ENCODE results near the gene SERPINA4.

The SERPINA4 gene

DNA sequence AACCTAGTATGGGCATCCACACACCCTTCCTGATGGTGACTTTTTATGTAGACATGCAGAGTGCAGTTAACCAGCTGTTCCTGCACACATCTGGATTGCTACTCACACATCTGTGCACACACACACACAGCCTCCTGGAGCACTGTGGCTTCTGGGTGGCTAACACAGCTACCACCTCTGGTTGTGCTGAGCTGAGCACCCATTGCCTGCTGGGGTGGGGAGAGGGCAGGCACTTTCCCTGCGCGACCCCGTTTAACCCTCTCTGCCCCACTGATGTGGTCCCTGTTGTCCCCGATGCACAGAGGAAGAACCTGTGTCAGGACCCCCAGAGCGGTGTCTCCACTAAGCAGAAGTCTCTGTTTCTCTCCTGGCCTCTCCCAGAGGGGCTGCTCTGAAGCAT lies 36.5 kb downstream of the SERPINA4 start:
- Histone ChIP-seq H2AK5ac (ENCODE audit: low read length) (no peak overlapping the region), H3K27me3 (ENCODE audit: insufficient read depth, low read length, poor library complexity) (no peaks in the 10 kb centered on the region), H3K4ac (ENCODE audit: low read depth, low read length) (no peak overlapping the region), H4K5ac (ENCODE audit: low read length) (no peak overlapping the region), H3K18ac (ENCODE audit: low read length) (no peak overlapping the region), H2BK5ac (ENCODE audit: low read length) (no peak overlapping the region), H3K4me2 (ENCODE audit: low read length) (no peak overlapping the region), H3K56ac (ENCODE audit: low read length) (no peak overlapping the region), H2BK15ac (replicated peaks; ENCODE audit: low read depth) (no peak overlapping the region), H3K36me3 (ENCODE audit: control insufficient read depth, insufficient read depth, low read length) (no peaks in the 10 kb centered on the region), H3K4me1 (ENCODE audit: control insufficient read depth, low read depth, low read length) (no peaks in the 10 kb centered on the region), H3K79me2 (ENCODE audit: control insufficient read depth, insufficient read depth, low read length) (no peaks in the 10 kb centered on the region), H3K27ac (ENCODE audit: low read depth, low read length) (no peak overlapping the region), H2BK120ac (ENCODE audit: low read depth, low read length) (no peak overlapping the region), H3K79me1 (ENCODE audit: low read length) (no peaks in the 10 kb centered on the region), H3K9ac (ENCODE audit: low read length) (no peak overlapping the region), H3K4me3 (ENCODE audit: low read length) (no peak overlapping the region), H3K23ac (ENCODE audit: low read length) (no peak overlapping the region), H4K8ac (ENCODE audit: low read depth, low read length) (no peak overlapping the region)
- WGBS (ENCODE audit: extremely low coverage, insufficient coverage, low lambda C conversion rate): no CpG with 5 or more reads among the region's 5 CpGs
- DNase-seq: no peak

DNA sequence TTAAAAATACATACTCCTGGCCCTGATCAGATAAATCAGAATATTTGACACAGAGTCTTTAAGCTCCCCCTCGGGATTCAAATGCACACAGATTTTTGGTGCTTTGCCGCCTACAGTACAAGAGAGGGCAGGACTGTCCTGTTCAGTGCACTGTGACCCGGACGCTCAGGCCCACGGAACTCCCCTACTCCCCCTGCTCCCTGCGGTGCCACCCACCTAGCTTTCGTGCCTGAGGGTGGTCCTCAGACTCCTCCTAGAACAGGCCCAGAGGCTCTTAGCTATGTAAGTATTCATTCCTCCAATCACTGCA lies 37.2 kb downstream of the SERPINA4 start:
- Histone ChIP-seq H4K5ac (ENCODE audit: low read length) (no peak overlapping the region), H2BK120ac (ENCODE audit: low read depth, low read length) (no peak overlapping the region), H3K4ac (ENCODE audit: low read depth, low read length) (no peak overlapping the region), H2BK15ac (replicated peaks; ENCODE audit: low read depth) (no peak overlapping the region), H3K79me2 (ENCODE audit: control insufficient read depth, insufficient read depth, low read length) (no peaks in the 10 kb centered on the region), H3K27ac (ENCODE audit: low read depth, low read length) (no peak overlapping the region), H3K4me1 (ENCODE audit: control insufficient read depth, low read depth, low read length) (no peaks in the 10 kb centered on the region), H3K79me1 (ENCODE audit: low read length) (no peaks in the 10 kb centered on the region), H3K36me3 (ENCODE audit: control insufficient read depth, insufficient read depth, low read length) (no peaks in the 10 kb centered on the region), H4K8ac (ENCODE audit: low read depth, low read length) (no peak overlapping the region), H2AK5ac (ENCODE audit: low read length) (no peak overlapping the region), H3K56ac (ENCODE audit: low read length) (no peak overlapping the region), H3K23ac (ENCODE audit: low read length) (no peak overlapping the region), H3K27me3 (ENCODE audit: insufficient read depth, low read length, poor library complexity) (no peaks in the 10 kb centered on the region), H3K4me2 (ENCODE audit: low read length) (no peak overlapping the region), H3K18ac (ENCODE audit: low read length) (no peak overlapping the region), H2BK5ac (ENCODE audit: low read length) (no peak overlapping the region), H3K9ac (ENCODE audit: low read length) (no peak overlapping the region), H3K4me3 (ENCODE audit: low read length) (no peak overlapping the region)
- no CpG with 5 or more reads among the region's 7 CpGs for WGBS (ENCODE audit: extremely low coverage, insufficient coverage, low lambda C conversion rate)
- DNase-seq: no peak

DNA sequence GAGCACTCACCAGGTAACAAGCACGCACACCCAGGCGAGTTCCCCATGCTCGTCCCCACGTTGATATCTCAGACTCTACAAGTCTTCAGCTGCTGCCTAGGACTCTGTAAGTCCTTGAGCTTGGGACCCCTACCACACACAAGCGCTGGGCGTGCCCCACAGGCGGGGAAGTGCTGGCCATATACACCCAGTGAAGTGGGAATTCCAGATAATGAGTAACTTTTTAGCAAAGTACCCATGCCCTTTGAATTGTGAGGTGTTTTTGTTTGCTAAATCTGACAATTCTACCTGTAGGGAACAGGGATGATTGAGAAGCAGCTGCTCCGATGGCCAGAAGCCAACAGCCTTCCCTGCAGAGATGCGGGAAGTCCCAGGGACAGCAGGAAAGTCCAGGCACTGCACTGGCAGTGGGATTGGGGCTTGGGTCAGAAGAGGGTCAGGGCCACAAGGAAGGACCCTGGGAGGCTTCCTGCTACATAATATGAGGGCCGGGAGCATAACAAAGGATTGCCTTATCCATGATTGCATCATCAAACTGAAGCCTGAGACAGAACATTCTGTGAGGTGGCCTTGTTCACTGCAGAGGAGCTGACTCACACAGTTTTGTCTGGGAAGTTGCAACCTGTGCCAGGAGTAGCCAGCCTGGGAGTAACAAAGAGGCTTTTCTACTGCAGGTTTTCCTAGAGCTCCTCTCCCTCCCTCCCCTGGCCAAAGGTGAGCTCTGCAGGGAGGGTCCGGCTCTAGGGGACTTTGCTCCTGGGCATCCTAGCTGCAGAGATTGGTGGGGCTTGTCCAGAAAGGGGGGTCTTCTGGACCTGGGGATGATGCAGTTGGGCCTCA lies 37.8 kb downstream of the SERPINA4 start:
- H2BK15ac ChIP-seq (replicated peaks; ENCODE audit: low read depth): no peak overlapping the region
- no peaks in the 10 kb centered on the region for H3K27me3 ChIP-seq (ENCODE audit: insufficient read depth, low read length, poor library complexity)
- no peak overlapping the region for H2BK120ac ChIP-seq (ENCODE audit: low read depth, low read length)
- H3K79me2 ChIP-seq (ENCODE audit: control insufficient read depth, insufficient read depth, low read length): no peaks in the 10 kb centered on the region
- H4K8ac ChIP-seq (ENCODE audit: low read depth, low read length): no peak overlapping the region
- no peak overlapping the region for H4K5ac ChIP-seq (ENCODE audit: low read length)
- no peaks in the 10 kb centered on the region for H3K36me3 ChIP-seq (ENCODE audit: control insufficient read depth, insufficient read depth, low read length)
- no CpG with 5 or more reads among the region's 11 CpGs for WGBS (ENCODE audit: extremely low coverage, insufficient coverage, low lambda C conversion rate)
- H3K27ac ChIP-seq (ENCODE audit: low read depth, low read length): no peak overlapping the region
- no peaks in the 10 kb centered on the region for H3K4me1 ChIP-seq (ENCODE audit: control insufficient read depth, low read depth, low read length)
- H3K23ac ChIP-seq (ENCODE audit: low read length): no peak overlapping the region
- no peak overlapping the region for H3K56ac ChIP-seq (ENCODE audit: low read length)
- no peak overlapping the region for H3K4me3 ChIP-seq (ENCODE audit: low read length)
- H3K4me2 ChIP-seq (ENCODE audit: low read length): no peak overlapping the region
- H3K79me1 ChIP-seq (ENCODE audit: low read length): no peaks in the 10 kb centered on the region
- no peak overlapping the region for H2BK5ac ChIP-seq (ENCODE audit: low read length)
- H3K9ac ChIP-seq (ENCODE audit: low read length): no peak overlapping the region
- DNase-seq: peak; percentile 76
- no peak overlapping the region for H3K18ac ChIP-seq (ENCODE audit: low read length)
- H2AK5ac ChIP-seq (ENCODE audit: low read length): no peak overlapping the region
- H3K4ac ChIP-seq (ENCODE audit: low read depth, low read length): no peak overlapping the region

DNA sequence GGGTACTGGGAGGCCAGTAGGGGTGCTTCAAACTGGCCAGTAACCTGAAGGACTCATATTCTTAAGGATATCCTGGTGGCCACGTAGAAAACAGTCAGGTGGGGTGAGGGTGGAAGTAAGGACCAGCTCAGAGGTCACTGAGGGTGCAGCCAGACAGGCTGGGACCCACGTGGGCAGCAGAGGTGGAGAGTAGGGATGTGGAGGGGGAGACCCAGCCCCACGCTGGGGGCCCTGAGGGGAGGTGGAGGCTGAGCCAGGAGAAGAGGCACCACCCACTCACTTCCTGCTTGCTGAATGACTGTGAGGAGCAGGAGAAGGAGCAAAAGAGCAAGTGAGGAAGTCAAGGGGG lies 38.4 kb downstream of the SERPINA4 start:
- no peaks in the 10 kb centered on the region for H3K27me3 ChIP-seq (ENCODE audit: insufficient read depth, low read length, poor library complexity)
- H2BK5ac ChIP-seq (ENCODE audit: low read length): no peak overlapping the region
- no peaks in the 10 kb centered on the region for H3K36me3 ChIP-seq (ENCODE audit: control insufficient read depth, insufficient read depth, low read length)
- no peaks in the 10 kb centered on the region for H3K4me1 ChIP-seq (ENCODE audit: control insufficient read depth, low read depth, low read length)
- no CpG with 5 or more reads among the region's 3 CpGs for WGBS (ENCODE audit: extremely low coverage, insufficient coverage, low lambda C conversion rate)
- H3K4me2 ChIP-seq (ENCODE audit: low read length): no peak overlapping the region
- no peak overlapping the region for H2BK15ac ChIP-seq (replicated peaks; ENCODE audit: low read depth)
- H3K9ac ChIP-seq (ENCODE audit: low read length): no peak overlapping the region
- H3K18ac ChIP-seq (ENCODE audit: low read length): no peak overlapping the region
- no peak overlapping the region for H3K56ac ChIP-seq (ENCODE audit: low read length)
- no peak overlapping the region for H3K4me3 ChIP-seq (ENCODE audit: low read length)
- H4K5ac ChIP-seq (ENCODE audit: low read length): no peak overlapping the region
- H3K79me1 ChIP-seq (ENCODE audit: low read length): no peaks in the 10 kb centered on the region
- H3K27ac ChIP-seq (ENCODE audit: low read depth, low read length): no peak overlapping the region
- H2AK5ac ChIP-seq (ENCODE audit: low read length): no peak overlapping the region
- no peak overlapping the region for H3K23ac ChIP-seq (ENCODE audit: low read length)
- no peaks in the 10 kb centered on the region for H3K79me2 ChIP-seq (ENCODE audit: control insufficient read depth, insufficient read depth, low read length)
- no peak overlapping the region for H3K4ac ChIP-seq (ENCODE audit: low read depth, low read length)
- no peak for DNase-seq
- H2BK120ac ChIP-seq (ENCODE audit: low read depth, low read length): no peak overlapping the region
- H4K8ac ChIP-seq (ENCODE audit: low read depth, low read length): no peak overlapping the region

DNA sequence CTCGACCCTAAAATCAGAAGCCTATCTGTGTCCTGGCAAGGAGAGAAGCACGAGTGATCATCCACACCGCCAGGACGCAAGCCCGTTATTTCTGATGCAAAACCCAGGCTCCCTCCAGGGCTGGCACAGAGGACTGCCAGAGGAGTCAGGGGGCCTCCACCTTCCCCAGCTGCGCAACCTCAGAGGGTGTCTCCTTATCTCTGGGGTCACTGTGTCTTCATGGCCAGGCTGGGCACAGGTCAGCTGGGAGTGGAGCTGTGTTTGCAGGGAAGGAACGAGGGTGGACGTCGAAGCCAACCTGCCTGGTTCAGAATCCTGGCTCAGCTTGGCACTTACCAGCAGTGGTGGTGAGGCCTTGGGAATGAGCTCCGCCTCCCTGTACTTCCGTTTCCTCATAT lies 38.9 kb downstream of the SERPINA4 start:
- WGBS (ENCODE audit: extremely low coverage, insufficient coverage, low lambda C conversion rate): no CpG with 5 or more reads among the region's 11 CpGs
- H4K8ac ChIP-seq (ENCODE audit: low read depth, low read length): no peak overlapping the region
- no peak overlapping the region for H4K5ac ChIP-seq (ENCODE audit: low read length)
- H3K4me1 ChIP-seq (ENCODE audit: control insufficient read depth, low read depth, low read length): no peaks in the 10 kb centered on the region
- no peak overlapping the region for H3K18ac ChIP-seq (ENCODE audit: low read length)
- H3K23ac ChIP-seq (ENCODE audit: low read length): no peak overlapping the region
- no peak for DNase-seq
- no peak overlapping the region for H3K4me2 ChIP-seq (ENCODE audit: low read length)
- H2BK15ac ChIP-seq (replicated peaks; ENCODE audit: low read depth): no peak overlapping the region
- H3K36me3 ChIP-seq (ENCODE audit: control insufficient read depth, insufficient read depth, low read length): no peaks in the 10 kb centered on the region
- no peaks in the 10 kb centered on the region for H3K27me3 ChIP-seq (ENCODE audit: insufficient read depth, low read length, poor library complexity)
- H3K79me2 ChIP-seq (ENCODE audit: control insufficient read depth, insufficient read depth, low read length): no peaks in the 10 kb centered on the region
- H3K4me3 ChIP-seq (ENCODE audit: low read length): no peak overlapping the region
- H3K56ac ChIP-seq (ENCODE audit: low read length): no peak overlapping the region
- H3K79me1 ChIP-seq (ENCODE audit: low read length): no peaks in the 10 kb centered on the region
- no peak overlapping the region for H2AK5ac ChIP-seq (ENCODE audit: low read length)
- H3K4ac ChIP-seq (ENCODE audit: low read depth, low read length): no peak overlapping the region
- H3K9ac ChIP-seq (ENCODE audit: low read length): no peak overlapping the region
- H3K27ac ChIP-seq (ENCODE audit: low read depth, low read length): no peak overlapping the region
- no peak overlapping the region for H2BK120ac ChIP-seq (ENCODE audit: low read depth, low read length)
- H2BK5ac ChIP-seq (ENCODE audit: low read length): no peak overlapping the region

DNA sequence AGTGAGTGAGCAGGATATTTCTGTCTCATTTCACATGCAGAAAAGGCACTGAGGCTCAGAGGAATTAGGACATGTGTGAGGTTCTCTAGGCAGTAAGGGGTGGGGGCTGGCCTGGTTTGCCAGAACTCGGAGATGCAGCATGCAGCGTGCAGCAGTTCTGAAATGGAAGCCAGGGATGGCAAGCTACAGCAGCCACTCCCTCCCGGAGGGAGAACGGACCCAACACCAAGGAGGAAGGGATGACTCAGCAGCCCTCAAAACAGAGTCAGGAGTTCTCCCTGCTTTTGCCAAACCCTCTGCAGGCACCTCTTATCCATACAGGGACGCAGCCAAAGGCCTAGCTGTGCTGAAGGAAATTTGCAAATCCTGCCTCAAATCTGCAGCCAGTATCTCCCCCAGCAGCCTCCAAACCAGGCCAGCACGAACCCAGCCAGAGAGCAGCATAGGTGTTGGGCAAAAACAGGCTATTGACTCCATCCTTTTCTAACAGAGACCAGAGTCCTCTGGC lies 40.7 kb downstream of the SERPINA4 start:
- H2BK5ac ChIP-seq (ENCODE audit: low read length): no peak overlapping the region
- H3K79me2 ChIP-seq (ENCODE audit: control insufficient read depth, insufficient read depth, low read length): no peaks in the 10 kb centered on the region
- no peak overlapping the region for H2AK5ac ChIP-seq (ENCODE audit: low read length)
- H3K18ac ChIP-seq (ENCODE audit: low read length): no peak overlapping the region
- H3K4me2 ChIP-seq (ENCODE audit: low read length): no peak overlapping the region
- H3K27me3 ChIP-seq (ENCODE audit: insufficient read depth, low read length, poor library complexity): no peaks in the 10 kb centered on the region
- peak overlapping the region; percentile 22 for H3K56ac ChIP-seq (ENCODE audit: low read length)
- no peaks in the 10 kb centered on the region for H3K4me1 ChIP-seq (ENCODE audit: control insufficient read depth, low read depth, low read length)
- peak overlapping the region; percentile 22 for H3K27ac ChIP-seq (ENCODE audit: low read depth, low read length)
- no peak overlapping the region for H3K9ac ChIP-seq (ENCODE audit: low read length)
- no peaks in the 10 kb centered on the region for H3K36me3 ChIP-seq (ENCODE audit: control insufficient read depth, insufficient read depth, low read length)
- no peak overlapping the region for H3K23ac ChIP-seq (ENCODE audit: low read length)
- no peak overlapping the region for H3K4ac ChIP-seq (ENCODE audit: low read depth, low read length)
- no peak overlapping the region for H2BK15ac ChIP-seq (replicated peaks; ENCODE audit: low read depth)
- no peak overlapping the region for H4K8ac ChIP-seq (ENCODE audit: low read depth, low read length)
- no peaks in the 10 kb centered on the region for H3K79me1 ChIP-seq (ENCODE audit: low read length)
- no CpG with 5 or more reads among the region's 6 CpGs for WGBS (ENCODE audit: extremely low coverage, insufficient coverage, low lambda C conversion rate)
- H2BK120ac ChIP-seq (ENCODE audit: low read depth, low read length): no peak overlapping the region
- DNase-seq: peak; percentile 65
- H4K5ac ChIP-seq (ENCODE audit: low read length): no peak overlapping the region
- H3K4me3 ChIP-seq (ENCODE audit: low read length): no peak overlapping the region
